ENCODE results near the gene ING1.
A peak's percentile ranks its signal among the peaks of the same experiment; 100 is the strongest.

The ING1 gene

GRCh38 chr13:110702591-110703526 is 10.6 kb upstream of the ING1 start:
- no peak overlapping the region for H3K27ac ChIP-seq
- TF ChIP-seq CTCF (conservative IDR thresholded peaks at IDR 0.05) = no peak
- TF ChIP-seq ZFX (IDR thresholded peaks at IDR 0.05) = no peak

- H3K27ac ChIP-seq = peak overlapping the region; percentile 89
- TF ChIP-seq ZFX (IDR thresholded peaks at IDR 0.05) (no peak), CTCF (conservative IDR thresholded peaks at IDR 0.05) (no peak)
Measured at GRCh38 chr13:110705356-110705825, 8.1 kb upstream of the ING1 start.

GRCh38 chr13:110705826-110706569 is 7.5 kb upstream of the ING1 start, which contains the start of gene CARS2:
Gene CARS2 (minus strand): TSS chr13:110706116. CDS start chr13:110706093, 23 bp downstream.
- peak within 1 kb of the TSS; percentile 89 for H3K27ac ChIP-seq
- TF ChIP-seq CTCF (conservative IDR thresholded peaks at IDR 0.05) (no peak; the same call in 1 of the 2 replicates), ZFX (IDR thresholded peaks at IDR 0.05) (peak; percentile 95)

GRCh38 chr13:110706570-110707372 is 6.7 kb upstream of the ING1 start:
- no peak for TF ChIP-seq CTCF (conservative IDR thresholded peaks at IDR 0.05)
- TF ChIP-seq ZFX (IDR thresholded peaks at IDR 0.05) = no peak
- H3K27ac ChIP-seq = peak overlapping the region; percentile 89

- H3K27ac ChIP-seq = peak overlapping the region; percentile 92
- TF ChIP-seq ZFX (IDR thresholded peaks at IDR 0.05) (peak; percentile 35; the same call in 1 of the 2 replicates), CTCF (conservative IDR thresholded peaks at IDR 0.05) (no peak)
Measured at GRCh38 chr13:110712081-110712848, 1.2 kb upstream of the ING1 start.

GRCh38 chr13:110712849-110713641 is 455 bp upstream of the ING1 start:
- TF ChIP-seq ZFX (IDR thresholded peaks at IDR 0.05) (no peak; the same call in 1 of the 2 replicates), CTCF (conservative IDR thresholded peaks at IDR 0.05) (no peak)

More at GRCh38 chr13:110712849-110713641, 455 bp upstream of the ING1 start:
- H3K27ac ChIP-seq = peak overlapping the region; percentile 92
